Skin epidermis (tissue), 12 donors: ENCODE data around the gene OR10H2.
A peak's percentile ranks its signal among the peaks of the same experiment; 100 is the strongest.
"Not testable (repeated sequence)": the region's sequence is repeated elsewhere in the genome, so short reads cannot be mapped to it uniquely, and the experiment has no call there.

ENCODE experiments used
- H3K27ac ChIP-seq, 21 experiments: fragments of 200-600 bp; sonication (generic) in 11 of 21; one replicate each; pipeline ENCODE4 v1.5.0; 2020; ENCODE audit warnings: mild to moderate bottlenecking in 3 of 21, inconsistent platforms in 2 of 21, moderate library complexity in 2 of 21
- H3K4me3 ChIP-seq, 7 experiments: fragments of 200-600 bp; sonication (generic) in 2 of 7; one replicate each; pipeline ENCODE4 v1.5.0; 2020; ENCODE audit warnings: inconsistent platforms in 2 of 7, mild to moderate bottlenecking in 2 of 7, moderate library complexity in 1 of 7

Gene OR10H2, protein sequence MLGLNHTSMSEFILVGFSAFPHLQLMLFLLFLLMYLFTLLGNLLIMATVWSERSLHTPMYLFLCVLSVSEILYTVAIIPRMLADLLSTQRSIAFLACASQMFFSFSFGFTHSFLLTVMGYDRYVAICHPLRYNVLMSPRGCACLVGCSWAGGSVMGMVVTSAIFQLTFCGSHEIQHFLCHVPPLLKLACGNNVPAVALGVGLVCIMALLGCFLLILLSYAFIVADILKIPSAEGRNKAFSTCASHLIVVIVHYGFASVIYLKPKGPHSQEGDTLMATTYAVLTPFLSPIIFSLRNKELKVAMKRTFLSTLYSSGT

DNA sequence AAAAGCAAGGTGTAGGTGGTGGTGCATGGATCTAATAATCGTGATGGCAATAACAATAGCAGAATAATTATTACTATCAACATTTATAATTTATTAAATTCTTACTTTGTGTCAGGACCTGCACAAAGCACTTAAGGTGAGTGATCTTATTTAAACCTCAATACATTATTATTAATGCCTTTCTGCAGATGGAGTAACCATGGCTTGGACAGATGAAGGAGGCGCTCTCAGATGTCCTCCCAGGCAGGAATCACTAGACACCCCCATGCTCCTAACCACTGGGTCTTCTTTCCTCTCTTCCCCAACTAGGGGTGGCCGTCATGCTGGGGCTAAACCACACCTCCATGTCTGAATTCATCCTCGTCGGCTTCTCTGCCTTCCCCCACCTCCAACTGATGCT lies at the start of gene OR10H2:
Gene OR10H2 (plus strand): TSS at position 301 of the 400 bp plus-strand sequence. CDS start 20 bp downstream, at position 321.
- no peak within 1 kb of the TSS for H3K27ac ChIP-seq
- H3K4me3 ChIP-seq: no peak within 1 kb of the TSS

DNA sequence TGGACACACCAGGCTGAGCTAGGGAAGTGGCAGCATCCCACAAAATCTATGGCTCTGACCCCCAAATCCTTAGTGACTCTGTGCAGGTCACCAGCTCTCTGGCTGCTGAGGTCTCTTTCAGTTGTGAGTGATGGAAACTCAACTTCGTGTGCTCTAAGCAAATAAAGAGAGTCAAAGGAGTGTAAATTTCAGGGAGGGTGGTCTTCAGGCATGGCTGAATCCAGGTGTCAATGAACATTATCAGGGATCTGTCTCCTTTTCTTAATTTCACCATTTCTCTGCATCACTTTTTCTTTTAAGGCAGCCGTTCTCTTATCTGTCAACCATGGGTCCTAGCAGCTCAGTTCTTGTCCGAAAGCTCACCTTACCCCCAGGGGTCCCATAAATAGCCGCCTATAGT lies 48.7 kb upstream of the OR10H2 start:
- Histone ChIP-seq H3K4me3 (no peak overlapping the region), H3K27ac (no peak overlapping the region)

DNA sequence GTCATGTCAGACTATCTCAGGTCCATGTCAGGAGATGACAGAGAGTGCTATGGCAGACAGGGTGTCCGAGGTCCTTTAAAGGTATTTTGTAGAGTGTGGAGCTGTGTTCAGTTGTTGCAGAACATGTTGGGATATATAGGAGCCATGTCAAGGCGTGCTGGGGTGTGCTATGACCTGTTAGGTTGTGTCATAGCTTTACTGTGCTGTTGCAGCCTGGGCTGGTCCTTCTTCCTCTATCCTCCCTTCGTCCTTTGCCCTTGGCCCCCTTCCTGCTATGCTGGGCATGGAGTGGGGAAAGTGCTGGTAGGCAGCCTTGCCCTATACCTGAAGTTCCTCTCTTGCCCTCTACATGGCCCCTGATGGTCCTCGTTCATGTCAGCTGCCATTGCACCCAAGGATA lies 48.0 kb upstream of the OR10H2 start:
- not testable (repeated sequence) for H3K27ac ChIP-seq, H3K4me3 ChIP-seq

DNA sequence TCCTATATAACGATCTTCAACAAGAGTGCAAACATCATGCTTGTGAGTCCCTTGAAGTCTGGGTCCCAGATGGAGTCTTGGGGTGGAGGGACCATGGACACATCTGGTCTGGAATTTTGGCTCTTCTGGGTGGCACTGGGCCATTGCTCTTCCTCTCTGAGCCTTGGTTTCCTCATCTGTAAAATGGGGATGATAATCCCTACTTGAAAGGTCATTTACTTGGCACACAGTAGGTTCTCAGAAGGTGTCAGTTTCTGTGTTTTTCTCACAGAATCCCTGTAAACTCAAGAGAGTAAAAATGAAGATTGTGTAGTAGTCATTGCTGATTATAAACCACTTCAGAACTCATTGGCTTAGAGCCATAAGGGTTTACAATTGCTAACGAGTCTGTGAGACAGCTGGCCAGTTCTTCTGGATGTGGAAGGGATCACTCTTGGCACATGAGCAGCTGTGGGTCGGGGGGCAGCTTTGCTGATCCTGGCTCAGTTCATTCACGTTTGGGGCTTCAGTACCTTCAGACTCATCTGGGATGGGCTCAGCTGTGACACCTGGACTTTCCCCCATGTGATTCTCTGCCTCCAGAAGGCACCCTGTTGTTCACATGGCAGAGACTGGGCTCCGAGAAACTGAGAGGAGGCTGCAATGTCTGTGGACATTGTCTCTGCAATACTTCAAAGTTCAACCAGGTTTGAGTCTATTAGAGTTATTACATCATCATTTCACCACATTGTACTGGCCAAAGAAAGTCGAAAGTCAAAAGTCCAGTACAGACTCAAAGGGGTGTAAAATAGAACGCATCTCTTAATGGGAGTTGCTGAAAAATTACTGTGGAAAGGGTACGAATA lies 47.1 kb upstream of the OR10H2 start:
- no peak overlapping the region for H3K4me3 ChIP-seq
- no peak overlapping the region for H3K27ac ChIP-seq

DNA sequence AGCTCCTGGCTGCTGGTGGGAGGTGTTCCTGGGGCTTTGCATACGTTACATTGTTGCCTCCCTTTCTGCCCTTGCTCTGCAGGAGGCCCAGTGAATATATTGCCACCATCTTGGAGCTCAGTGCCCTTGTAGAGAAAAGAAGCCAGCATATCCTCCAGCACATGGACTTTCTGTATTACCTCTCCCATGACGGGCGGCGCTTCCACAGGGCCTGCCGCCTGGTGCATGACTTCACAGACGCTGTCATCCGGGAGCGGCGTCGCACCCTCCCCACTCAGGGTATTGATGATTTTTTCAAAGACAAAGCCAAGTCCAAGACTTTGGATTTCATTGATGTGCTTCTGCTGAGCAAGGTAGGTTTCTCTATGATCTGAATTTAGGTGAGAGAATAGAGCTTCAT lies 44.4 kb upstream of the OR10H2 start:
- no peak overlapping the region for H3K4me3 ChIP-seq
- no peak overlapping the region for H3K27ac ChIP-seq

DNA sequence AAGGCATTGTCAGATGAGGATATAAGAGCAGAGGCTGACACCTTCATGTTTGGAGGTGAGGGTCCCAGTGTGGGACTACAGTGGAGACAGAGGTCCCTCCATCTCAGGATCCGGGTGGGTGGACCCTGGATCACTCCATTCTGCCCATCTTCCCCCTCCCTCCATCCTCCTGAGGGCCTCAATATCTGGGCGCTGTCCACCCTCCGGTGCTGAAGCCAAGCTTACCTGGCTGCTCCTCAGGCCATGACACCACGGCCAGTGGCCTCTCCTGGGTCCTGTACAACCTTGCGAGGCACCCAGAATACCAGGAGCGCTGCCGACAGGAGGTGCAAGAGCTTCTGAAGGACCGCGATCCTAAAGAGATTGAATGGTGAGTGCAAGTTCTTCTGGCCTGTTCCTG lies 43.0 kb upstream of the OR10H2 start:
- Histone ChIP-seq H3K27ac (no peak overlapping the region), H3K4me3 (no peak overlapping the region)

DNA sequence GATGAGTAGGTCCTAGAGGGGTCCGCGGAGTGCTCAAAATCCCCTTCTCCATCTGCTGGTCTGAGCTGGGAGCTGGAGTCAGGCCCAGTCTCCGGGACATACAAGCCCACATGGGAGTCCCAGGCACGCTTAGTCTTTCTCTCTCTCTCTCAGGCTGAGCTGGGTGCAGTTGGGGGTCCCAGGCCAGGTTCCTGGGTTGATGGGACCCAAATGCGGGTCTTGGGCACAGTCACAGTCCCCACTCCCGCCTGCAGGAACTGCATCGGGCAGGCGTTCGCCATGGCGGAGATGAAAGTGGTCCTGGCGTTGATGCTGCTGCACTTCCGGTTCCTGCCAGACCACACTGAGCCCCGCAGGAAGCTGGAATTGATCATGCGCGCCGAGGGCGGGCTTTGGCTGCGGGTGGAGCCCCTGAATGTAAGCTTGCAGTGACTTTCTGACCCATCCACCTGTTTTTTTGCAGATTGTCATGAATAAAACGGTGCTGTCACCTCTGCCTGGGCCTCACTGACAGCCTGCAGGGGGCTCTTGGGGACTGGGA lies 31.1 kb upstream of the OR10H2 start:
- Histone ChIP-seq H3K27ac (no peak overlapping the region), H3K4me3 (no peak overlapping the region)

DNA sequence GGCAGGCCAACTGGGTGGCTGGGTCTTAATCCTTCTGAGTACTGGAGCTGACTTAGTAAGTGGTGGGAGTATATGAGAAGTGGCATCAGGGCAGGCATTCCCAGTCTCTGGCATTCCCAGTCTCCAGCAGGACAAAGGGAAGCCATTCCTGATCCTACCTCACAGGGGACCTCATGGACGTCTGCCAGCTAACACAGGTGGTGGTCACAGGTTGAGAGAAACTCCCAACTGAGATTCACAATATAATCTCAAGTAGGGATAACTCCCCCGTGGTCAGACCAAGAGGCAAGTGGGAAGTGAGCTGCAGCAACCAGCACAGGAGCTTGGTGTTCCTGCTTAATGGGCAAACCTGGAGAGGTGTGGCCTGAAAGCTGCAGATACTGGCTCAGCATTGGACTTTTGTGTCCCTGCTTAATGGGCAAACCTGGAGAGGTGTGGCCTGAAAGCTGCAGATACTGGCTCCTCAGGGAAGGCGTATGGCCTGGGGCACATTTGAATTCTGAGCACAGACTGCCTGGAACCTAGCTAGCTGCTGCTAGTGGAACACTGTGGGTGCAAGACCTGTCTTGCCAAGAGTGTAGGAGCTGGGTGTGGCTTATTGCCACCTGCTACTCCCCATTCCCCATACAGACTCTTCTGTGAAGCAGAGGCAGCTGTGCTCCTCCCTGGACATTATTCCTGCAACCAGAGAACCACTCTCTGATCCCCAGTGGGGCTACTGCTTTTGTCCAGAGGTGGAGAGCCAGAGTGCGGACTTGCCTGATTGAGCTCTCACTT lies 25.9 kb upstream of the OR10H2 start:
- peak overlapping the region in 9 of 21 experiments; percentile 5 to 80 (median 57) for H3K27ac ChIP-seq
- no peak overlapping the region for H3K4me3 ChIP-seq

DNA sequence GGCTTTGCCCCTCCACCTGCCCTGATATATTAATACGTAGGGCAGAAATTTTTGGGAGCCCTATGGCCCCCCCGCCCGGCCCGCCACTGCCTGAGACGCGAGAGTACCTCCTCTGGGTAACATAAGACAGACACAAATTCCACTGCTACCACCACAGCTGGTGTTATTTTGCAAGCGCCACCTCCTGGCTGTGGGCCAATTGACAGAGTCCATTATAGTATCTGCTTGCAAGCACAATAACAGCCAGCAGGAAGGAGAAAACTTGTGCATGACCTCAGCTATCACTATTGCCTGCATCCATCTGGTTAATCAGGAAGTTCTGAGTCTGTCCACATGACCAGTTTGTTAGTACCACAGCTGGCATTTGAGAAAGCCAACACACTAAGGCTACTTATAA lies 25.3 kb upstream of the OR10H2 start:
- Histone ChIP-seq H3K4me3 (peak overlapping the region in 1 of 7 experiments; percentile 1), H3K27ac (peak overlapping the region in 9 of 21 experiments; percentile 8 to 80 (median 57))

DNA sequence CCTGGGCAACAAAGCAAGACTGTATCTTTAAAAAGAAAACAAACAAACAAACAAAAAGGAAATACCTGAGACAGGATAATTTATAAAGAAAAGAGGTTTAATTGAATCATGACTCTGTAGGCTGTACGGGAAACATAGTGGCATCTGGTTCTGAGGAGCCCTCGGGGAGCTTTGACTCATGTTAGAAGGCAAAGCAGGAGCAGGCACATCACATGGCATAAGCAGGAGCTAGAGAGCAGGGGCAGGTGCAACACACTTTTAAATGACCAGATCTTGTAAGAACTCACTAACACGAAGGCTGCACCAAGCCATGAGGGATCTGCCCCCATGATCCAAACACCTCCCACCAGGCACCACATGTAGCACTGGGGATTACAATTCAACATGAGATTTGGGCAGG lies 13.2 kb upstream of the OR10H2 start:
- H3K4me3 ChIP-seq: no peak overlapping the region

DNA sequence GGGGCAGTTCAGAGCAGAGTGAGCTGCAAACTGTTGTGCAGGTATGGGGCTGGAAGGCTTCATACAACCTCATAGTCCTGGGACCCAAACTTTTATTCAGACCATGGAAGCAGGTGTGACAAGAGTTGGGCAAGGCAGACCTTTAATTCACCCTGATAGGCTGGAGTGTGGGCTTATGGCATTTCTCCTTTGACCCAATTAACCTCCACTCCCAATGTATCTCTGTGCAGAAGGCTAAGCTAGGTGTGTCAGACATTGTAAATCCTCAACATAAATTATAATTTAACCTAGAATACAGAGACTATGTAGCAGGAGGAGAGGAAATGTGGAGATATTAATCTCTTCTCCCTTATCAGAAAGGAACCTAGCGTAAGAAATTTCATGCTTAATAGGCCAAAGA lies 12.2 kb upstream of the OR10H2 start:
- no peak overlapping the region for H3K27ac ChIP-seq
- H3K4me3 ChIP-seq: no peak overlapping the region

More for the DNA sequence above, 13.2 kb upstream of the OR10H2 start:
- no peak overlapping the region for H3K27ac ChIP-seq

DNA sequence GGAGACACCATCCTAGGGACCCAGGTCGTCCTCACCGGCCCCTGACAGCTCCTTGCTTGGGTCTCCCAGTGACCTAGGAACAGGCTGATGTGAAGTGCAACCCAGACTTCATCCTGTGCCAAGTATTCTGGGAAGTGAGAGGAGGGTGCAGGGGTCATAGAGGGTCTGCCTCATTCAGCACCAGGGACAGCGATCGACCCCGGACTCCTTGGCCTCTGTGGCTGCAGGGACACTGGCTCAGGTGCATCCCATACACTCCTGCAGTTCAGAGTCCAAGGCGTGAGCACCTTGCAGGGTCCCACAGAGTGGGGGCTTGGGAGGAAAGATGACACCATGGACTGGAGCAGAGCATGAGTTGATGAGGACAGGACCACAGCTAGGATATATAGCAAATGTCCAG lies 10.0 kb upstream of the OR10H2 start:
- H3K27ac ChIP-seq: no peak overlapping the region
- H3K4me3 ChIP-seq: no peak overlapping the region

DNA sequence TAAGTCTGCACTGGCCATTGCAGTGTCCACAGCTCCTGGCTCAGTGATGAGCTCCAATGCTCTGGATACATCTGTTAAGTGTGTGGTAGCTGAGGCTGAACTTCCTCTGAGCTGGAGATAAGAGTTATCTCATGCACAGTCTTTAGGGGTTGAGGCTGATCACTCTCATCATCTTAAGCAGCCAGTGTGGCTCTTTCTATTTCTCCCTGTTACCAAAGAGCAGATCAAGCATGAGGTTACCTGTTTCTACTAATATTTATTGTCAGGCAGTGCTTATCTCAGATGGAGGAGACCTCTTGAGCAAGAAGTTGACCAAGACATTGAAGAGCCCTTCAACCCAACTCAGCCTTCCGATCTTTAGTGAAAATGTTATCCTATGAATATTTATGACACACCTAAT lies 6.6 kb upstream of the OR10H2 start:
- H3K27ac ChIP-seq: no peak overlapping the region
- no peak overlapping the region for H3K4me3 ChIP-seq

DNA sequence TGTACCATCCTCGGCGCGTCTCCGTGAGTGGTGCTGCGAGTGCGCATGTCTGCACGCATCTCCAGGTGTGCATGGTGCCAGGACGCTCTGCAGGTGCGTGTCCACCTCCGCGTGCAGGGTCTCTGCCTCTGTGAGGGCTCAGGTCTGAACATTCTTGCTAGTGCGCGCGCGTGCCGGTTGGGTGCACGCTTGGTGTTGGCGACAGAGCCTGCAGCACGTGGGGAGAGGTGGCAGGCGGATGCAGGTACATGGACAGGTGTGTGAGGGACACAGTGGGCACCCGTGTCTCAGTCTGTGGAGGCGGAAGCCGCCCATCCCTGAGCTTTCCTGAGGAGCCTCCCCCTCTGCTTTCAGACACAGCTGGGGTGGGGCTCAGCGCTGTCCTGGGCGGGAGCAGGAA lies 4.9 kb upstream of the OR10H2 start:
- H3K4me3 ChIP-seq: peak overlapping the region in 1 of 7 experiments; percentile 16

DNA sequence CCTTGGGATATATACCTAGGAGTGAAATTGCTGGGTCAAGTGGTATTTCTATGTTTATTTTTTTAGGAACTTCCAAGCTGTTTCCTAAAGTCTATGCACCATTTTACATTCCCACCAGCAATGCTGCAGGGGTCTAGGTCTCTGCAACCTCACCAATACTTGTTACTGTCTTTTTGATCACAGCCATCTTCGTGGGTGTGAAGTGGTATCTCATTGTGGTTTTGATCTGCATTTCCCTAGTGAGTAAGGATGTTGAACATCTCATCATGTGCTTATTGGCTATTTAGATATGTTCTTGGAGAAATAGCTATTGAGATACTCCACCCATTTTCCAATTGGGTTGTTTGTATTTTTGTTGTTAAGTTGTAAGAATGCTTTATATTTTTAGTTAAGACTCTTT lies 2.7 kb downstream of the OR10H2 start:
- no peak overlapping the region for H3K27ac ChIP-seq
- no peak overlapping the region for H3K4me3 ChIP-seq

More for the DNA sequence above, 4.9 kb upstream of the OR10H2 start:
- H3K27ac ChIP-seq: no peak overlapping the region

DNA sequence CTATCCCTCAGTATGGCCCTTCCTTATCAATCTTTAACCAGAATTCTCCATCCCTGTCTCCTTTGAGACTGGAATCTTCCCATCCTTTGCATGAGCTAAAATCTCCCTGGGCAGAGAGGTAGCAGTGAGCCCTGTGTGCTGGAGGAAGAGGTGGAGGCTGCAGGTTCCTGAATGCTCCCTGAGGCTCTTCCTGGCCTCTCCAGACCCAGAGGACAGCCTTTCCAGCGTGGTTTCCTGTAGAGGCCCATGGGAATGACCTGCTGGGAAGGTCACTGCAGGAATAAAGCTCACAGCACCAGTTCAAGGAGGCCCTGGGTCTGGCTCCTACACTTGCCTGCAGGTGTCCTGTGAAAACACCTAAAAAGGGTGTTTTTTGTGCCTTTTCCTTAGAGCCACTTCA lies 4.6 kb downstream of the OR10H2 start:
- no peak overlapping the region for H3K4me3 ChIP-seq

DNA sequence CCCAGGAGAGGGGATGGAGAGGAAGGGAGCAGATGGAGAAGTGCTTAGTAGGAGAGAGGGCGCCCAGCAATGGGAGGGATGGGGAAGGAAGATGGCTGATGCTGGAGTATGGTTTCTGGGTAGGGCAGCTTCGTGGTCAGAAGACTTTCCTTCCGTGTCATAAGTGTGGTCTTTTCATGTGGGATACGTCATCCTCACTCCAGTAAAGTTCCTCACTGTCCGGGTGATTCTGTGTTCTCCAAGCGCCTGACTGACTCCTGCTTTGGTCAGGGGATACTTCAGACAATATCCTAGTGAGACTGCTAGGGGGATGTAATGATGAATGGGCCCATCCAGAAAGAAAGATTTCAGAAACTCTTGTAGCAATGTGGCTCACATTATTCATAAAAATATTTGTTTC lies 6.1 kb downstream of the OR10H2 start:
- no peak overlapping the region for H3K27ac ChIP-seq
- no peak overlapping the region for H3K4me3 ChIP-seq

More for the DNA sequence above, 4.6 kb downstream of the OR10H2 start:
- H3K27ac ChIP-seq: no peak overlapping the region

DNA sequence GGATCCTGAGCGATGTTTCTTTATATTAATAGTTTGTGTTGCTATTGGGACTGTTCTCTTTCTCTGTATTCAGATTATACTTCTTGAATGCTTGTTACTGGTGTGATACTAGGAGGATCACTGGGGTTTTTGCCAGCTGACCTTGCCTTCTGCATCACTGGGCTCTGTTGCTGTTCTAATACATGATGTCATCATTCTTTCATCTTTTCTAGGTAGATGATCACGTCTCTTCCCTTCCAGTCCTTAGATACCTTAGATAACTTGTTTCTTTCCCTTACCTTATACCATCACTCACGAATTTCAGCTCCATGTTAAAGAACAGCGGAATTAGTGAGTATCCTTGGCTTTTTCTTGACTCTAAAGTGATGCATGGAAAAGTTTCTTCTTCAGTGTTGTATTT lies 9.9 kb downstream of the OR10H2 start, which contains the start of gene OR10H3:
Gene OR10H3 (plus strand): TSS at position 264 of the 400 bp plus-strand sequence. CDS start 3,408 bp downstream, outside the sequence.
- Histone ChIP-seq H3K27ac (no peak within 1 kb of the TSS), H3K4me3 (no peak within 1 kb of the TSS)

DNA sequence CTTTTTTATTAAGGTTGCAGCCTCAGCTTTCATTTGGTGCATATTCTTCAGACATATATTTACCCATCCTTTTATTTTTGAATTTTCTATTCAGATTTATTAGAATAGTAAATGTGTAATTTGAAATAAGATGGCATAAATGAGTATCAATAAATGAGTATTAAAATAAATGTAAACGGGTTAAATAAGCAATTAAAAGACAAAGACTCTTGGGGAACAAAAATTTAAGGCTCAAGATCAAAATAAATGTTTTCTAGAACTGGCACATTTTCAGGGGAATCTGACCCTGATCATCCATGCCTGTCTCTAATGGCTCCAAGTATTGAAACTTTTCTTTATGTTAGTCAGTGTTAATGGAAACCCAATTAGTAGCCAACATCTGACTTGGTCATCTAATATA lies 13.0 kb downstream of the OR10H2 start:
- Histone ChIP-seq H3K27ac (no peak overlapping the region), H3K4me3 (no peak overlapping the region)

DNA sequence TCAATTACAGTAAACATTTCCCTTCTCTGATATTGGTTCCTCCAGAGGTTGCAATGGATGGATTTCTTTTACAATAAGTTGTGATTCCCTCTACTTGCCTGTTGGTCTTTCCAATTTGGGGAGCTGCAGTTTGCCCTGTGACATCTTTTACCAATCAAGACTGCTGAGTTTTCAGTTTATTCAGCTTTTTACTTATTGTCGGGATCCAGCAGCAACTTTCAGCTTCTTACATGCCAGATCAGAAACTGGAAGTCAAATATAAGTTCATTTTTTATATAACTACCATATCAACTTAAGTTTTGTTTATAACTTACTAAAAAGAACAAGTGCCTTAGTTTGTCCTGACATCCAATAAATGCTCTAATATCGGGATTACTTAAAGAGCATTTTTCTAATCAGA lies 20.4 kb downstream of the OR10H2 start:
- Histone ChIP-seq H3K27ac (no peak overlapping the region), H3K4me3 (no peak overlapping the region)
